ENCODE measurements around the gene SLC7A8.
A peak's percentile ranks its signal among the peaks of the same experiment; 100 is the strongest.
"Not testable (repeated sequence)": the region's sequence is repeated elsewhere in the genome, so short reads cannot be mapped to it uniquely, and the experiment has no call there.

The SLC7A8 gene

GRCh38 chr14:23112359-23113178 is 70.9 kb downstream of the SLC7A8 start:
- no peak for DNase-seq

GRCh38 chr14:23110579-23111365 is 72.7 kb downstream of the SLC7A8 start:
- no peak for DNase-seq

GRCh38 chr14:23109769-23110168 is 73.7 kb downstream of the SLC7A8 start:
- no peak for DNase-seq

GRCh38 chr14:23108169-23108568 is 75.3 kb downstream of the SLC7A8 start:
- not testable (repeated sequence) for DNase-seq

- not testable (repeated sequence) for DNase-seq
These were observed 75.8 kb downstream of the SLC7A8 start for GRCh38 chr14:23107620-23108019.

- no peak for DNase-seq
These were observed 76.8 kb downstream of the SLC7A8 start for GRCh38 chr14:23106747-23107045.

- DNase-seq = no peak
These were observed 78.1 kb downstream of the SLC7A8 start for GRCh38 chr14:23105348-23105824.

- no peak for DNase-seq
These were observed 78.7 kb downstream of the SLC7A8 start, which contains the start of gene CIROP for GRCh38 chr14:23104591-23105347. CIROP (minus strand) TSS chr14:23104989; CDS start chr14:23104920, 69 bp downstream.

- DNase-seq = no peak
These were observed 79.3 kb downstream of the SLC7A8 start for GRCh38 chr14:23104070-23104590.

- no peak for DNase-seq
These were observed 79.9 kb downstream of the SLC7A8 start for GRCh38 chr14:23103581-23103980.

GRCh38 chr14:23102801-23103200 is 80.7 kb downstream of the SLC7A8 start:
- DNase-seq = no peak

GRCh38 chr14:23101986-23102625 is 81.4 kb downstream of the SLC7A8 start:
- DNase-seq = no peak

GRCh38 chr14:23101213-23101970 is 82.1 kb downstream of the SLC7A8 start:
- no peak for DNase-seq

- DNase-seq = no peak
These were observed 84.1 kb downstream of the SLC7A8 start for GRCh38 chr14:23099212-23099861.

- DNase-seq = no peak
These were observed 85.7 kb downstream of the SLC7A8 start for GRCh38 chr14:23097786-23098185.

- DNase-seq = peak; percentile 99
These were observed 88.0 kb downstream of the SLC7A8 start, which contains the start of gene C14orf119 for GRCh38 chr14:23095196-23096108. C14orf119 (plus strand) TSS chr14:23095505; CDS start chr14:23097659, 2,154 bp downstream.

GRCh38 chr14:23094666-23095195 is 88.7 kb downstream of the SLC7A8 start, which contains the start of gene ACIN1:
ACIN1 (minus strand) TSS chr14:23095136; CDS start chr14:23095112, 24 bp downstream.
- peak in 1 of 2 experiments; percentile 60 for DNase-seq

- peak in 1 of 2 experiments; percentile 66 for DNase-seq
These were observed 89.3 kb downstream of the SLC7A8 start for GRCh38 chr14:23093991-23094665.

- DNase-seq = no peak
These were observed 89.9 kb downstream of the SLC7A8 start for GRCh38 chr14:23093526-23093925.
